PC-9 (cell line): Measurements from ENCODE around the gene MEF2A.

Experiments
- CTCF ChIP-seq: fragments of 200-600 bp; sonication (generic); conservative IDR thresholded peaks from 2 replicates; pipeline ENCODE4 v1.6.1; 2017; ENCODE audit warnings: mixed run types, antibody characterized with exemption, mild to moderate bottlenecking, moderate library complexity
- EZH2 ChIP-seq: fragments of 200-600 bp; sonication (generic); IDR thresholded peaks from 2 replicates; pipeline ENCODE4 v1.8.0; 2017; ENCODE audit warnings: antibody characterized with exemption, low read depth

GRCh38 chr15:99728916-99729315, 163.1 kb downstream of the MEF2A start:
- TF ChIP-seq CTCF = no peak
- no peak for TF ChIP-seq EZH2
